AG04450 (cell line): Measurements from ENCODE around the gene CHST11. TPM values are rescaled to one million over a fixed set of nuclear protein-coding genes. Genes with fewer than 3 reads are reported as not detected.

Source experiments
- CTCF ChIA-PET: fragments of 300-600, 350-600 bp; formaldehyde crosslinking; extraction: SDS; loops from one replicate; lab custom pipeline; 2022; ENCODE audit warnings: antibody characterized with exemption, inconsistent platforms; lab: Charles Lee
- POLR2A ChIA-PET: fragments of 350-600 bp; formaldehyde crosslinking; extraction: SDS; loops from one replicate; lab custom pipeline; 2021; ENCODE audit warnings: antibody characterized with exemption, inconsistent platforms; lab: Yijun Ruan, JAX
- DNase-seq: peaks from one replicate; pipeline ENCODE4 v3.0.0-alpha.2; 2011; ENCODE audit warnings: low read depth, low spot score
- H3K27ac ChIP-seq: one replicate; pipeline ENCODE4 v1.5.1; 2012; ENCODE audit warnings: low read depth, low read length, control low read depth
- H3K27me3 ChIP-seq: one replicate; pipeline ENCODE4 v1.6.0; 2012; ENCODE audit warnings: low read length; ENCODE audit not compliant: control insufficient read depth, insufficient read depth
- H3K4me3 ChIP-seq: 2 replicates; pipeline ENCODE4 v1.5.1; 2011; ENCODE audit warnings: mild to moderate bottlenecking, low read depth, low read length, control low read depth
- H3K9me3 ChIP-seq: 2 replicates; pipeline ENCODE4 v1.5.1; 2012; ENCODE audit warnings: low read length; ENCODE audit not compliant: control insufficient read depth, insufficient read depth
- CTCF ChIP-seq: IDR thresholded peaks from 2 replicates; pipeline ENCODE4 v1.5.1; 2011; ENCODE audit warnings: low read depth, low read length, control low read depth, inconsistent platforms
- polyA minus RNA-seq: library from RNA; depleted of rRNA, polyadenylated mRNA; stranded (reverse); fragments of >200 nt; gene quantifications from 2 replicates; pipeline ENCODE4 v1.2.3, GENCODE V29; 2011; rRNA and poly(A)+ RNA removed
- polyA plus RNA-seq: library from polyadenylated mRNA; depleted of rRNA; stranded (reverse); fragments of >200 nt; gene quantifications from 2 replicates; pipeline ENCODE4 v1.2.3, GENCODE V29; 2011; rRNA removed

The CHST11 gene
- polyA plus RNA-seq (2.7 and 3.6 TPM in 2 replicates), polyA minus RNA-seq (3.5 and 4.3 TPM in 2 replicates)

DNA sequence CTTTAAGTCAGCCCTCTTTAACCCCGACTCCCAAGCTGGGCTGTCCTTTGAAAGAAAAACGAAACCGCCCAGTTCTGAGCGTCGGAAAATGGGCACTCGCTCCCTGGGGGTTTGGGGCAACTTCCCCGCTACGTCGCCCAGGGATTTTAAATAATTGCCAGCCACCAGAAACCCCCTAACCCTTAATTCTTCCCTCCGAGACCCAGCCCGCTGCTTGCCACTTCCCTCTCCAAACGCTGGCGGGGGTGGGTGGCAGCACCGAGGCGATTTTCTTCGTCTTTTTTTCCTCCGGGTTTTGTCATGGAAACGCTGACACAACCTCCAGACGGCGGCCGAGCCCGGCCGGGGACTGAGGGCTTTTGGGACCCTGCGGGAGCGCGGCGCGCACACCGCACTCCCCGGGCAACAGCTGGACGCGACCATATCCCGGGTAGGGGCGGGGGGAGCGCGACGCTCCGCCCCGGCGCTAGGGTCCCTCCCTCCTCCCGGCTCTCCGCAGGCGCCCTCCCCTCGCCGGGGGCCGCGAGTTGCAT is at the start of gene CHST11:
CHST11 (plus strand) TSS at position 532 of the 533 bp plus-strand sequence.
- Histone ChIP-seq H3K27me3 (no peaks in the 10 kb centered on the region), H3K4me3 (peak within 1 kb of the TSS; percentile 78), H3K9me3 (no peaks in the 10 kb centered on the region; the same call in 1 of the 2 replicates), H3K27ac (peak within 1 kb of the TSS; percentile 39)
- DNase-seq, result peak; percentile 46
- ChIA-PET POLR2A (no interaction called here), CTCF (interaction anchor here (0.6 to 2.0 kb wide), 5 partner anchors 21 to 420 kb away, joined by 3 to 5 read pairs (median 3); no protein-coding TSS in a partner anchor)
- TF ChIP-seq CTCF, result peak; percentile 31

- POLR2A ChIA-PET, result no interaction called here
- TF ChIP-seq CTCF, result no peak
- Histone ChIP-seq H3K27me3 (no peaks in the 10 kb centered on the region), H3K9me3 (no peaks in the 10 kb centered on the region), H3K4me3 (no peak overlapping the region), H3K27ac (no peak overlapping the region)
- no peak for DNase-seq
- CTCF ChIA-PET, result no interaction called here
Observed at GRCh38 chr12:104407438-104407837, 49.3 kb upstream of the CHST11 start.

DNA sequence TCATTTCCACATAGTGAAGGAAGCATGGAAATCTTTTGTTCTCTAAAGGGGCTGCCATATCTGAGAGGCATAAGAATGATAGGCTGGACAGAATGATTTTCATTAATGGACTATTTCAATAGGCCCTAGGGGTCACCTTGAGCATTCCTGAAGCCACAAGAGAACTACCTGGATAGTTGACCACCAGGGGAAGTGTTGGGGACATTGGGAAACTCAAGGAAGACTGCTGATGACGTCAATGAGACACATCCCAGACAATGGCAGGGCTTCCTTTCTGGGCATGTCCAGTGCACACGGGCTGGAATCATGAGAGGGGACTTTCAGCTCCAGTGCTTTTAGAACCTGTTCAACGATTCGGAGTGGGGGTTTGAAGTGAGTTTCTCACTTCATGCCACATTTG is 48.8 kb upstream of the CHST11 start:
- ChIA-PET CTCF (no interaction called here), POLR2A (no interaction called here)
- DNase-seq, result no peak
- H3K9me3 ChIP-seq, result no peaks in the 10 kb centered on the region; the same call in 1 of the 2 replicates
- H3K27me3 ChIP-seq, result no peaks in the 10 kb centered on the region
- H3K27ac ChIP-seq, result no peak overlapping the region
- no peak overlapping the region for H3K4me3 ChIP-seq
- TF ChIP-seq CTCF, result no peak

- ChIA-PET CTCF (no interaction called here), POLR2A (no interaction called here)
- H3K4me3 ChIP-seq, result no peak overlapping the region
- no peak for DNase-seq
- no peaks in the 10 kb centered on the region; the same call in 1 of the 2 replicates for H3K9me3 ChIP-seq
- H3K27me3 ChIP-seq, result peaks cover 10% of the 10 kb centered on the region
- TF ChIP-seq CTCF, result no peak
- no peak overlapping the region for H3K27ac ChIP-seq
Observed at GRCh38 chr12:104410326-104410725, 46.4 kb upstream of the CHST11 start.

DNA sequence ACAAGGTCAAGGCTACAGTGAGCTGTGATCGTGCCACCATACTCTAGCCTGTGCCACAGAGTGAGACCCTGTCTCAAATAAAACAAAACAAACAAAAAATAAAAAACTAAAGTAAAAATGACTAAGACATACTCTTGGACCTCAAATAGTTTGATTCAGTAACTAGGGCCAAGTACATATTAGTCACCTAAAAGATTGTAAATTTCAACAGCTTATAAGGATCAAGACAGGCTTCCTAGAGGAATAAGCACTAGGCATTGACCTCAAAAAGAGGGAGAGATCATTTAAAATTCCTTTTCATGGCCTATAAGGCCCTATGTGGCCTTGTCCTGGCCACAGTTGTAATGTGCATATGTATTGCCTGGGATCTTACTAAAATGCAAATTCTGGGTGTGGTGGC is 46.0 kb upstream of the CHST11 start:
- no peak for TF ChIP-seq CTCF
- Histone ChIP-seq H3K27ac (no peak overlapping the region), H3K4me3 (no peak overlapping the region), H3K27me3 (peaks cover 10% of the 10 kb centered on the region), H3K9me3 (no peaks in the 10 kb centered on the region; the same call in 1 of the 2 replicates)
- DNase-seq, result no peak
- POLR2A ChIA-PET, result no interaction called here
- CTCF ChIA-PET, result no interaction called here
